ENCODE results near the gene BPIFB6. TPM values are rescaled to one million over a fixed set of nuclear protein-coding genes. Genes with fewer than 3 reads are reported as not detected.

BPIFB6 gene
- total and polyA plus RNA-seq, 4 donors: not detected

DNA sequence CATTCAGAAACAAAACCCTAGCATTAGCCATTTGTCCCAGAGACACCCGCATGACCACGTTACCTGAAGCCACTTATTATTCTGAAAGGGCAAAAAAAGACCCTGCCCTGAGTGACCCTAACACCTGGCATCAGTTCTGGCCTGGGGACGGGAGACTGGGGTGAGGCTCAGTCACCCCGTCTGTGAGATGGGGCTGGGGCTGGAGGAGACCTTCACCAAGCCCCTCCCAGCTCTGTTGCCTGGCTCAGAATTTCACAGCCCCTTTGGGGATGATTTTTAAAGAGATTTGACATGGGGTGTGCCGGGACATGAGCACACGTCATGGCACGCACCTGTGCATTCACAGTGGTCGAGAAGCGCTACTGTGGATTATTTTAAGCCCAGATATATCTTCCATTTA, 1.4 kb upstream of the BPIFB6 start:
- Histone ChIP-seq H3K9me3 (ENCODE audit: control insufficient read depth in 4 of 4, low read length in 3 of 4) (no peaks in the 10 kb centered on the region), H3K4me1 (ENCODE audit: control insufficient read depth in 4 of 4, insufficient read depth in 4 of 4, low read length in 3 of 4) (no peaks in the 10 kb centered on the region), H3K36me3 (ENCODE audit: control insufficient read depth in 4 of 4, insufficient read depth in 3 of 4, low read depth in 1 of 4, low read length in 3 of 4) (no peaks in the 10 kb centered on the region), H3K27me3 (ENCODE audit: control insufficient read depth in 4 of 4, insufficient read depth in 4 of 4, low read length in 3 of 4) (no peaks in the 10 kb centered on the region), H3K9ac (ENCODE audit: low read depth in 1 of 2, low read length in 2 of 2) (no peak overlapping the region), H3K4me3 (ENCODE audit: low read depth in 1 of 3, low read length in 3 of 3) (no peak overlapping the region), H3K27ac (ENCODE audit: low read depth in 1 of 2, low read length in 2 of 2) (no peak overlapping the region)
- 87% methylated on average over 9 of the region's 9 CpGs for WGBS
- DNase-seq (ENCODE audit: low spot score): no peak
- TF ChIP-seq JUND (IDR thresholded peaks at IDR 0.05): no peak
- no peak for TF ChIP-seq YY1 (IDR thresholded peaks at IDR 0.05)
- TF ChIP-seq GABPA (IDR thresholded peaks at IDR 0.05 in 1 of 2, conservative IDR thresholded peaks at IDR 0.05 in 1 of 2): no peak
- no peak for TF ChIP-seq RAD21 (IDR thresholded peaks at IDR 0.05)
- TF ChIP-seq HNF4A (conservative IDR thresholded peaks at IDR 0.05): no peak

DNA sequence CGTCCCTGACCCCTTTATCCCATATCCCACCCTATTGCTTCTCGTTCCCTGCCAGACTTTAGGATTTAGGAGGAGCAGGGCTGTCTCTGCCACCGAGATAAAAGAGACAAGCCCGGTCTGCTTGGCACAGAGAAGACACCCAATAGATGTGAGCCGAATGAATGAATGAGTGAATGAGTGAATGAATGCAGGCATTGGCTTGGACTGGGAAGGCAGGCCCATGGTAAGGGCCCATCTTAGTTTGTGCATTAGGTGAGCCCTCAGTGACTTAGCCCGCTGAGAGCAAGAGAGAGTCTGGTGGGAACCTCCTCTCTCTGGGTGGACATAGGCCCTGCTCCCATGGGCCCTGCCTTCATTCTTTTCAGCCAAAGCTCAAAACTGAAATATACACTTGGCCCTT, 879 bp upstream of the BPIFB6 start:
- WGBS: 83% methylated on average over 6 of the region's 6 CpGs
- no peak for DNase-seq (ENCODE audit: low spot score)
- Histone ChIP-seq H3K36me3 (ENCODE audit: control insufficient read depth in 4 of 4, insufficient read depth in 3 of 4, low read depth in 1 of 4, low read length in 3 of 4) (no peaks in the 10 kb centered on the region), H3K9me3 (ENCODE audit: control insufficient read depth in 4 of 4, low read length in 3 of 4) (no peaks in the 10 kb centered on the region), H3K27ac (ENCODE audit: low read depth in 1 of 2, low read length in 2 of 2) (no peak overlapping the region), H3K4me3 (ENCODE audit: low read depth in 1 of 3, low read length in 3 of 3) (no peak overlapping the region), H3K4me1 (ENCODE audit: control insufficient read depth in 4 of 4, insufficient read depth in 4 of 4, low read length in 3 of 4) (no peaks in the 10 kb centered on the region), H3K9ac (ENCODE audit: low read depth in 1 of 2, low read length in 2 of 2) (no peak overlapping the region), H3K27me3 (ENCODE audit: control insufficient read depth in 4 of 4, insufficient read depth in 4 of 4, low read length in 3 of 4) (no peaks in the 10 kb centered on the region)
- no peak for TF ChIP-seq RXRA (IDR thresholded peaks at IDR 0.05)
- TF ChIP-seq, protein P1, sequence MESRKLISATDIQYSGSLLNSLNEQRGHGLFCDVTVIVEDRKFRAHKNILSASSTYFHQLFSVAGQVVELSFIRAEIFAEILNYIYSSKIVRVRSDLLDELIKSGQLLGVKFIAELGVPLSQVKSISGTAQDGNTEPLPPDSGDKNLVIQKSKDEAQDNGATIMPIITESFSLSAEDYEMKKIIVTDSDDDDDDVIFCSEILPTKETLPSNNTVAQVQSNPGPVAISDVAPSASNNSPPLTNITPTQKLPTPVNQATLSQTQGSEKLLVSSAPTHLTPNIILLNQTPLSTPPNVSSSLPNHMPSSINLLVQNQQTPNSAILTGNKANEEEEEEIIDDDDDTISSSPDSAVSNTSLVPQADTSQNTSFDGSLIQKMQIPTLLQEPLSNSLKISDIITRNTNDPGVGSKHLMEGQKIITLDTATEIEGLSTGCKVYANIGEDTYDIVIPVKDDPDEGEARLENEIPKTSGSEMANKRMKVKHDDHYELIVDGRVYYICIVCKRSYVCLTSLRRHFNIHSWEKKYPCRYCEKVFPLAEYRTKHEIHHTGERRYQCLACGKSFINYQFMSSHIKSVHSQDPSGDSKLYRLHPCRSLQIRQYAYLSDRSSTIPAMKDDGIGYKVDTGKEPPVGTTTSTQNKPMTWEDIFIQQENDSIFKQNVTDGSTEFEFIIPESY (IDR thresholded peaks at IDR 0.05): no peak
- TF ChIP-seq GABPA (IDR thresholded peaks at IDR 0.05 in 1 of 2, conservative IDR thresholded peaks at IDR 0.05 in 1 of 2): no peak
- TF ChIP-seq JUND (IDR thresholded peaks at IDR 0.05): no peak

DNA sequence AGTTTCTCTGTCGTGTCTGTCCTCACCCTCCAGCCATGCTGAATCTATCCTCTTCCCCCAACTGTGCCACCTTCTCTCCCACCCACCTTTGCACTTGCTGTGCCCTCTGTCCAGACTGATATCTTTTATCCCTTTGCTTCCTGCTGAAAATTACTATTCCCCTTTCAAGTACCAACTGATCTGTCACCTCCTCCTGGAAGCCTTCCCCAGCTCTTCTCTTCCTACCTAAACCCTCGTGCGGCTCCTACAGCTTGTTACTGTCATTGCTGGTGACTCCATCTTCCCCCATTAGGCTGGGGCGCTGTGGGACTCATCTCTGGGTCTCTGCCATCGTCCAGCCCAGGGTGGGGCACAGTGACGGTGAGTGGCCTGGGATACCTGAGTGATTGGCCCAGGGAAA, 1.1 kb downstream of the BPIFB6 start:
- Histone ChIP-seq H3K4me1 (ENCODE audit: control insufficient read depth in 4 of 4, insufficient read depth in 4 of 4, low read length in 3 of 4) (no peaks in the 10 kb centered on the region), H3K9ac (ENCODE audit: low read depth in 1 of 2, low read length in 2 of 2) (no peak overlapping the region), H3K4me3 (ENCODE audit: low read depth in 1 of 3, low read length in 3 of 3) (no peak overlapping the region), H3K27ac (ENCODE audit: low read depth in 1 of 2, low read length in 2 of 2) (no peak overlapping the region), H3K36me3 (ENCODE audit: control insufficient read depth in 4 of 4, insufficient read depth in 3 of 4, low read depth in 1 of 4, low read length in 3 of 4) (no peaks in the 10 kb centered on the region), H3K9me3 (ENCODE audit: control insufficient read depth in 4 of 4, low read length in 3 of 4) (no peaks in the 10 kb centered on the region), H3K27me3 (ENCODE audit: control insufficient read depth in 4 of 4, insufficient read depth in 4 of 4, low read length in 3 of 4) (no peaks in the 10 kb centered on the region)
- 83% methylated on average over 6 of the region's 6 CpGs for WGBS
- TF ChIP-seq, protein P2, sequence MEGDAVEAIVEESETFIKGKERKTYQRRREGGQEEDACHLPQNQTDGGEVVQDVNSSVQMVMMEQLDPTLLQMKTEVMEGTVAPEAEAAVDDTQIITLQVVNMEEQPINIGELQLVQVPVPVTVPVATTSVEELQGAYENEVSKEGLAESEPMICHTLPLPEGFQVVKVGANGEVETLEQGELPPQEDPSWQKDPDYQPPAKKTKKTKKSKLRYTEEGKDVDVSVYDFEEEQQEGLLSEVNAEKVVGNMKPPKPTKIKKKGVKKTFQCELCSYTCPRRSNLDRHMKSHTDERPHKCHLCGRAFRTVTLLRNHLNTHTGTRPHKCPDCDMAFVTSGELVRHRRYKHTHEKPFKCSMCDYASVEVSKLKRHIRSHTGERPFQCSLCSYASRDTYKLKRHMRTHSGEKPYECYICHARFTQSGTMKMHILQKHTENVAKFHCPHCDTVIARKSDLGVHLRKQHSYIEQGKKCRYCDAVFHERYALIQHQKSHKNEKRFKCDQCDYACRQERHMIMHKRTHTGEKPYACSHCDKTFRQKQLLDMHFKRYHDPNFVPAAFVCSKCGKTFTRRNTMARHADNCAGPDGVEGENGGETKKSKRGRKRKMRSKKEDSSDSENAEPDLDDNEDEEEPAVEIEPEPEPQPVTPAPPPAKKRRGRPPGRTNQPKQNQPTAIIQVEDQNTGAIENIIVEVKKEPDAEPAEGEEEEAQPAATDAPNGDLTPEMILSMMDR (IDR thresholded peaks at IDR 0.05; ENCODE audit: low read depth, low read length, missing input control): no peak
- TF ChIP-seq RXRA (IDR thresholded peaks at IDR 0.05) (no peak), HNF4A (conservative IDR thresholded peaks at IDR 0.05) (no peak)
- no peak for DNase-seq (ENCODE audit: low spot score)

DNA sequence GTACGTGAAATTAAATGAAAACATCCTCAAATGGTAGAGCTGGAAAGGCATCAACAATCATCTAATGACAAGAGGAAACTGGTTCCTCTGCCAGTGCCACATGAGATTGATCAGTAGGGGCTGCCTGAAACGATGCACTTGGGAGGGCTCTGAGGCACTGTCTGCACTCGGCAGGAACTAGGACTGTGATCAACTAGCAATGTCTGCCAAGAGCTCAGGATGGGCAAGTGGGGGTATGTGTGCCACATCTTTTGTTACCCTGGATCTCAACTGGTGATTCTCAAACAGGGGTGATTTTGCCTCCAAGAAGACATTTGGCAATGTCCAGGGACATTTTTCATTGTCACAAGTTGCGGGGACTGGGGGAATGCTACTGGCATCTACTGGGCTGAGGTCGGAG, 1.9 kb downstream of the BPIFB6 start:
- Histone ChIP-seq H3K4me3 (ENCODE audit: low read depth in 1 of 3, low read length in 3 of 3) (no peak overlapping the region), H3K4me1 (ENCODE audit: control insufficient read depth in 4 of 4, insufficient read depth in 4 of 4, low read length in 3 of 4) (no peaks in the 10 kb centered on the region), H3K36me3 (ENCODE audit: control insufficient read depth in 4 of 4, insufficient read depth in 3 of 4, low read depth in 1 of 4, low read length in 3 of 4) (no peaks in the 10 kb centered on the region), H3K27ac (ENCODE audit: low read depth in 1 of 2, low read length in 2 of 2) (no peak overlapping the region), H3K9ac (ENCODE audit: low read depth in 1 of 2, low read length in 2 of 2) (no peak overlapping the region), H3K27me3 (ENCODE audit: control insufficient read depth in 4 of 4, insufficient read depth in 4 of 4, low read length in 3 of 4) (no peaks in the 10 kb centered on the region), H3K9me3 (ENCODE audit: control insufficient read depth in 4 of 4, low read length in 3 of 4) (no peaks in the 10 kb centered on the region)
- no peak for DNase-seq (ENCODE audit: low spot score)
- no peak for TF ChIP-seq HNF4A (conservative IDR thresholded peaks at IDR 0.05)
- TF ChIP-seq, protein P1 (IDR thresholded peaks at IDR 0.05): no peak
- TF ChIP-seq, protein P3, sequence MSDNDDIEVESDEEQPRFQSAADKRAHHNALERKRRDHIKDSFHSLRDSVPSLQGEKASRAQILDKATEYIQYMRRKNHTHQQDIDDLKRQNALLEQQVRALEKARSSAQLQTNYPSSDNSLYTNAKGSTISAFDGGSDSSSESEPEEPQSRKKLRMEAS (IDR thresholded peaks at IDR 0.05): no peak
- TF ChIP-seq, protein P4, sequence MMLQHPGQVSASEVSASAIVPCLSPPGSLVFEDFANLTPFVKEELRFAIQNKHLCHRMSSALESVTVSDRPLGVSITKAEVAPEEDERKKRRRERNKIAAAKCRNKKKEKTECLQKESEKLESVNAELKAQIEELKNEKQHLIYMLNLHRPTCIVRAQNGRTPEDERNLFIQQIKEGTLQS (IDR thresholded peaks at IDR 0.05): no peak
- TF ChIP-seq HNF4G (IDR thresholded peaks at IDR 0.05): no peak
- 80% methylated on average over 5 of the region's 5 CpGs for WGBS
